Medulla oblongata (tissue), 1 donor: ENCODE results near the gene OR6C6.
"Not testable (repeated sequence)": the region's sequence is repeated elsewhere in the genome, so short reads cannot be mapped to it uniquely, and the experiment has no call there.

Experiments
- DNase-seq: peaks from one replicate; pipeline ENCODE4 v3.0.0-alpha.2; 2015; ENCODE audit errors: extremely low spot score

The OR6C6 gene

GRCh38 chr12:55296469-55296868 lies at the start of gene OR6C6:
OR6C6 (minus strand) TSS chr12:55296569; CDS start chr12:55295232, 1,337 bp downstream.
- no peak for DNase-seq

GRCh38 chr12:55336002-55336401 lies 39.6 kb upstream of the OR6C6 start:
- DNase-seq: no peak

GRCh38 chr12:55330446-55330845 lies 34.1 kb upstream of the OR6C6 start, which contains the start of gene OR6C3:
OR6C3 (plus strand) TSS chr12:55330746; CDS start chr12:55331701, 955 bp downstream.
- DNase-seq: no peak

- not testable (repeated sequence) for DNase-seq
Measured at GRCh38 chr12:55325801-55326200, 29.4 kb upstream of the OR6C6 start.

- no peak for DNase-seq
Measured at GRCh38 chr12:55320201-55320600, 23.8 kb upstream of the OR6C6 start.

GRCh38 chr12:55314043-55314442 lies 17.7 kb upstream of the OR6C6 start, which contains the start of gene OR6C1:
OR6C1 (plus strand) TSS chr12:55314343; CDS start chr12:55320600, 6,257 bp downstream.
- no peak for DNase-seq

- no peak for DNase-seq
Measured at GRCh38 chr12:55289999-55290398, 6.4 kb downstream of the OR6C6 start.

GRCh38 chr12:55280991-55281390 lies 15.4 kb downstream of the OR6C6 start:
- DNase-seq: peak; percentile 44

GRCh38 chr12:55258303-55258702 lies 38.1 kb downstream of the OR6C6 start:
- DNase-seq: no peak

GRCh38 chr12:55256831-55257230 lies 39.5 kb downstream of the OR6C6 start:
- no peak for DNase-seq

- DNase-seq: no peak
Measured at GRCh38 chr12:55253281-55253680, 43.1 kb downstream of the OR6C6 start.

GRCh38 chr12:55250944-55251343 lies 45.4 kb downstream of the OR6C6 start:
- no peak for DNase-seq

- DNase-seq: no peak
Measured at GRCh38 chr12:55246159-55246558, 50.2 kb downstream of the OR6C6 start.

GRCh38 chr12:55244309-55244708 lies 52.1 kb downstream of the OR6C6 start, which contains the start of gene OR6C74:
OR6C74 (plus strand) TSS chr12:55244609; CDS start chr12:55247288, 2,679 bp downstream.
- DNase-seq: no peak
